GM13977 (cell line): ENCODE measurements around the gene CDH2.

Source experiments
- DNase-seq: peaks from one replicate; pipeline ENCODE4 v3.0.0; 2012; ENCODE audit warnings: low spot score
- in situ Hi-C: fragments of 300-500 bp; cut with MboI; formaldehyde crosslinking; loops from one replicate; pipeline ENCODE4 v1.12.0; 2022; ENCODE audit warnings: low sequenced_read_pairs, low pct_unique_long_range_greater_than_20kb, mixed read lengths, inconsistent platforms; ENCODE audit not compliant: unreplicated experiment
- TF ChIP-seq, protein P1 (sequence below): IDR thresholded peaks from 2 replicates; pipeline ENCODE4 v1.5.1; 2012; ENCODE audit warnings: mild to moderate bottlenecking, control low read depth; ENCODE audit not compliant: insufficient read depth; ENCODE audit errors: extremely low read depth, missing control alignments

The CDH2 gene

GRCh38 chr18:28159055-28159454 lies 17.9 kb downstream of the CDH2 start:
- no peak for DNase-seq
- in situ Hi-C loops = no loop called here
- TF ChIP-seq, protein P1, sequence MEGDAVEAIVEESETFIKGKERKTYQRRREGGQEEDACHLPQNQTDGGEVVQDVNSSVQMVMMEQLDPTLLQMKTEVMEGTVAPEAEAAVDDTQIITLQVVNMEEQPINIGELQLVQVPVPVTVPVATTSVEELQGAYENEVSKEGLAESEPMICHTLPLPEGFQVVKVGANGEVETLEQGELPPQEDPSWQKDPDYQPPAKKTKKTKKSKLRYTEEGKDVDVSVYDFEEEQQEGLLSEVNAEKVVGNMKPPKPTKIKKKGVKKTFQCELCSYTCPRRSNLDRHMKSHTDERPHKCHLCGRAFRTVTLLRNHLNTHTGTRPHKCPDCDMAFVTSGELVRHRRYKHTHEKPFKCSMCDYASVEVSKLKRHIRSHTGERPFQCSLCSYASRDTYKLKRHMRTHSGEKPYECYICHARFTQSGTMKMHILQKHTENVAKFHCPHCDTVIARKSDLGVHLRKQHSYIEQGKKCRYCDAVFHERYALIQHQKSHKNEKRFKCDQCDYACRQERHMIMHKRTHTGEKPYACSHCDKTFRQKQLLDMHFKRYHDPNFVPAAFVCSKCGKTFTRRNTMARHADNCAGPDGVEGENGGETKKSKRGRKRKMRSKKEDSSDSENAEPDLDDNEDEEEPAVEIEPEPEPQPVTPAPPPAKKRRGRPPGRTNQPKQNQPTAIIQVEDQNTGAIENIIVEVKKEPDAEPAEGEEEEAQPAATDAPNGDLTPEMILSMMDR = no peak

- no peak for DNase-seq
- in situ Hi-C loops = no loop called here
- TF ChIP-seq, protein P1 = no peak
These were observed 18.8 kb downstream of the CDH2 start for GRCh38 chr18:28158083-28158581.

DNA sequence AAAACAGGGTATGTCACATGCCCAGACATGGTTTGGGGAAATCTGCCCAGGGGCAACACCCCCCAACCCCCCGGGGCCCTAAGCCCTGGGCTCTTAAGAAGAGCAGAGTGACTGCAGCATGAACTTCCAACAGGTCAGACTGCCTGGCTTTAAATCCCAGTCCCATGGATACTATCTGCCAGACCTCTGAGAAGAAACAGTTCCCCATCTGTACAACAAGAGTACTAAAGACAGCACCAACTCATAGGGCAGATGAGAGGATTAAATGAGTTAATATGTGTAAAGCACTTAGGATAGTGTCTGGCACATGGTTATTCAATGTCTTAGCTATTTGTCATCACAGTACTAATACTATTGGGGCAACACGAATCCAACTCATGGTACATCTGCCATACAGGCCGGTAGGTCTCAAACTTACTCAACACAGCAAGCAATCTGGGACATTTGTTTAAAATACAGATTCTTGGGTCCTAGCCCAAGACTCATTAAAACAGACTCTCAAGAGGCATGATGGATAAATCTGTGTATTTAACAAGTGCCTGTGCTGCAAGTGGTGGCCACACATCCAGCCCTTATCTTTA lies 23.4 kb downstream of the CDH2 start:
- in situ Hi-C loops = no loop called here
- no peak for DNase-seq
- TF ChIP-seq, protein P1 = no peak

DNA sequence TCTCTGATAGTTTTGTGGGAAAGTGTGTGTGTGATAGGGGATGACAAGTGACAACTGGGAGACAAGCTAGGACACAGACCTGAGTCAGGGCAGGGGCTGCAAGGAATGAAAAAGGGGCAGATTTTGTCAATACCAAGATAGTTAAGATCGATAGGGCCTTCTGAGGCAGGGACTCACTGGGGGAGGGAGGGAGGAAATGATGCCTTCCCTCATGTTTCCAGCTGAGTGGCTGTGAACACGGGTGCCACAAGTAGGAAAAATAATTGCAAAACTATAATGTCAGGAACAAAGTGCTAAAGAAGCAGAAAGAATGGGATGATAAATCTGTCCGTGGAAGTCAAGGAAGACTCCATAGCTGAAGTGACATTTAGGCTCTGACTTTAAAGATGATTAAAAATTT lies 24.2 kb downstream of the CDH2 start:
- in situ Hi-C loops = no loop called here
- DNase-seq = no peak
- TF ChIP-seq, protein P1 = no peak

DNA sequence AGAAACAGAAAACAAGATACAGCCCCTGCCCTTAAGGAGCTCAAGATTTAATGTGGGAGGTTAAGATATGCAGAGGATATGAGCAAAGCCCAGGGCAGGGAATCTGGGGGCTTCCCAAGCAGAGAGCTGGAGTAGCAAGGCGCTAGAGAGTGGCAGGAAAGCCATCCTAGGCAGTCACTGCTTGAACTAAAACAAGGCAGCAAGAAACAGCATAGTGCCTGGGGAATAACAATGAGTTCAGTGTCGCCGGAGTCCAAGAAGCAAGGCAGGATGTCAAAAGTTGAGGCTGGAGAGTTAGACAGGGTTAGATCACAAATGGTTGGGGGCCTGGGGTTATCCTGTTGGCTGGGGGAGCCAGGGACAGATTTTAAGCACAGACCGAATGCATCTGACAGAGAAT lies 24.6 kb downstream of the CDH2 start:
- DNase-seq = no peak
- in situ Hi-C loops = no loop called here
- TF ChIP-seq, protein P1 = no peak

- in situ Hi-C loops = no loop called here
- no peak for DNase-seq
- TF ChIP-seq, protein P1 = no peak
These were observed 25.5 kb downstream of the CDH2 start for GRCh38 chr18:28151434-28151833.

GRCh38 chr18:28150925-28151324 lies 26.0 kb downstream of the CDH2 start:
- in situ Hi-C loops = no loop called here
- DNase-seq = no peak
- TF ChIP-seq, protein P1 = no peak
